GM19025 (cell line): ENCODE measurements around the gene UMAD1.

Experiments used
- ATAC-seq: cut with Tn5 transposase; IDR thresholded peaks from one replicate; pipeline ENCODE4 v1.9.1; 2021; ENCODE audit warnings: mild to moderate bottlenecking, low read depth, moderate library complexity; ENCODE audit not compliant: unreplicated experiment

UMAD1 gene

GRCh38 chr7:7687800-7688199 is 47.2 kb downstream of the UMAD1 start:
- ATAC-seq, result no peak

DNA sequence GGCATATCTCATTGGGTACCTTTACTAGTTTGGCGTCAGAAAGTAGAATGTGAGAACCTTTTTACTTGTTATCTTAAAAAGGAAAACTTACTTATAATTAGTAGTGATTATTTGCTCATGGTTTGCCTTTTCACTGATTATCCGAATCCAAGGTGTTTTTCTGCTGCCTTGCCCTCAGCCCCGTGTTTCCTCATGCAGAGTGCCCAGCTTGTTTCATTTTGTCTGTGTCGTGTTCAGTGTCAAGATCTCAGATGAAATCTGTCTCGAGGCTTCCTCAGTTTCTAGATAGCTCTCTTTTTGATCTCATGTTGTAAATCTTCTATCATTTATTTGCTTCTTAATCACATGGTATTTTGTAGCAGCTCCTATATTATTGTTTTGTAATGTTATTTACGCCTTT is 47.8 kb downstream of the UMAD1 start:
- no peak for ATAC-seq

GRCh38 chr7:7688956-7689355 is 48.4 kb downstream of the UMAD1 start:
- ATAC-seq, result no peak

- ATAC-seq, result no peak
These were observed 53.3 kb downstream of the UMAD1 start for GRCh38 chr7:7693881-7694280.

DNA sequence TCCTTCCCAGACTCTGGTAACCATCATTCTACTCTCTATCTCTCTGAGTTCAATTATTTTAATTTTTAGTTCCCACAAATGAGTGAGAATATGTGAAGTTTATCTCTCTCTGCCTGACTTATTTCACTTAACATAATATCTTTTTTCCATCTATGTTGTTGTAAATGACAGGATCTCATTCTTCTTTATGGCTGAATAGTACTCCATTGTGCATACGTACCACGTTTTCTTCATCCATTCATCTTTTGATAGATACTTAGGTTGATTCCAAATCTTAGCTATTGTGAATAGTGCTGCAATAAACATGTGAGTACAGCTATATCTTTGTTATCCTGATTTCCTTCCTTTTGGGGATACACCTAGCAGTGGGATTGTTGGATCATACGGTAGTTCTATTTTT is 54.0 kb downstream of the UMAD1 start:
- ATAC-seq, result no peak

DNA sequence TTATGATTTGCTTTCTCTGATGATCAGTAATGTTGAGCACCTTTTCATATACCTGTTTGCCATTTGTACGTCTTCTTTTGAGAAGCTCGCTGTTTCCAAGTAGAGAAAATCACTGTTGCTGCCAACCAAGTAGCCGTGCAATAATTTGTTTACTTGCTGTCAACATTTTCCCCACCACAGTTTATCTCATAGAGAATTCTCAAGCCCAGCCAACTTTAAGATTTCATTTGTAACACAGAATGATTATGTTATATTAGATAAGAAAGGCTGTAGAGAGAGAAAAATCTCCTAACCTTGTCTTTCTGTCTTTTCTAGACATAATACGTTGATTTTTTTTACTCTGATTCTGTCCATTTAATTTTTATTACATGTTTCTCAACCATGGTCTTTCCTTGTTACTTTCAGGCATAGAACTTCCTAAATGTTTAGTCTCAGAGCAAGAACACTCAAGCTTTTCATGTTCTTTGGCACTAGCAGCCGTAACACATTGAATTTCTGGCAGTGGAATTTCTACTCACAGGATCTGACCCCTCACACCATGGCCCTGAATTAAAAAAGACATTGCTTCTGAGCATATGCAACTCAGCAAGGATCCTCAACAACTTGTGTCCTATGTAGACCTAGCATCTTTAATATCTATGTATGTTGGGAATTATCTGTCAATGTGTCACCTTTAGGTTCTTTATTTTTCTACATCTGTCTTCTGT is 54.7 kb downstream of the UMAD1 start:
- no peak for ATAC-seq

DNA sequence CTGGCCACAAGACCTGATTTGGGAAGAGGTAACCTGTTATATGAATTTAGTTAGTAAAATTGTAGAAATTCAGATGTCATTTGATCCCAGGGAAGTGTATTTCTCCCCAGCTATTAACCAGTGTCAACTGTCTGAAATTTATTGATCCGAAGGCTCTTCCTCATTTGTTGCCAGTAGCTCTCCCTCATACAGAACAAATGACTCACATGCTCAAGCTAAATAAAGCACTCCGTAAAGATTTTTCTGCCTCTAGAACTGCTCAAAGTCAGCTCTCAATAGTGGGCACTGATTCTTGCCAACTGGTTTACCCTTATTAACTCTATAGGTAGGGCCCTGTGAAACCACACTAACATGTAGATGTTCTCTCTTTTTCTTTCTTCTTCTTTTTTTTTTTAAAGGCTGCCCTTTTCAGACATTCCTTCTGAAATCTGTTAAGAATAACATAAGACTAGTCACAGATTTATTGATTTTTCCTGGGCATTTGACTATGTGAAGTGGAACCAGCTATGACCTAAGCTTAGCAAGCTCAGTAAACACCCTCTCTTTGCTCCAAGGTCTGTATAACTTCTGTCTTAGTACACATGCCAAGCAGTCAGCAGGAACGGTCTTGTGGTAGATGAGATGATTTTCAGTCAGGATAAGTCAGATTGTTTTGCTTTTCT is 56.0 kb downstream of the UMAD1 start:
- no peak for ATAC-seq

DNA sequence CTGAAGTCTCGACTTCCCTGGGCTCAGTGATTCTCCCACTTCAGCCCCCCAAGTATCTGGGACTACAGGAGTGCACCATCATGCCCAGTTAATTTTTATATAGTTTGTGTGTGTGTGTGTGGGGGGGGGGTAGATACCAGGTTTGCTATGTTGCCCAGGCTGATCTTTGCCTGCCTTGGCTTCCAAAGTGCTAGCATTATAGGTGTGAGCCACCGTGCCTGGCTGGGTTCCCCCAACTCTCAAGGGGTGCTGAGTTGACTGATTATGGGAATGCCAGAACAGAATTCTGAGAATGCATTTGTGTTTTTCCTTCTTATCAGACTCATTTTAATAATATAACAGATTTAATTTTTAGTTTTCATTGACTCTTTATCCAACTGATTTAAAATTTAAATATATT is 58.4 kb downstream of the UMAD1 start:
- no peak for ATAC-seq

- no peak for ATAC-seq
These were observed 58.8 kb downstream of the UMAD1 start for GRCh38 chr7:7699380-7699779.

DNA sequence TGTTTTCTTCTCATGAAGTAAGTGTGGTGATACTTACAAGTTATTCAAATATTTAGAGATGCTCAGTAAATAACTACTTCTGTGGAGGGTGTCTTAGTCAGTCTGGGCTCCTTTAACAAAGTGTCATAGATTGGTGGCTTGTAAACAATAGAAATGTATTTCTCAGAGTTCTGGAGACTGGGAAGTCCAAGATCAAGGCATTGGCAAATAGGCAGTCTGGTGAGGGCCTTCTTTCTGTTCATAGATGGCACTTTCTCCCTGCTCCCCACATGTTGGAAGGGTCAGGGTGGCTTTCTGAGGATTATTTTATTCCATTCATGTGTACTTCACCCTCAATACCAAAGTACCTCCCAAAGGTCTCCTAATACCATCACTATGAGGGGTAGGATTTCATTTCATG is 59.4 kb downstream of the UMAD1 start:
- no peak for ATAC-seq

GRCh38 chr7:7701527-7701926 is 61.0 kb downstream of the UMAD1 start:
- ATAC-seq, result no peak

DNA sequence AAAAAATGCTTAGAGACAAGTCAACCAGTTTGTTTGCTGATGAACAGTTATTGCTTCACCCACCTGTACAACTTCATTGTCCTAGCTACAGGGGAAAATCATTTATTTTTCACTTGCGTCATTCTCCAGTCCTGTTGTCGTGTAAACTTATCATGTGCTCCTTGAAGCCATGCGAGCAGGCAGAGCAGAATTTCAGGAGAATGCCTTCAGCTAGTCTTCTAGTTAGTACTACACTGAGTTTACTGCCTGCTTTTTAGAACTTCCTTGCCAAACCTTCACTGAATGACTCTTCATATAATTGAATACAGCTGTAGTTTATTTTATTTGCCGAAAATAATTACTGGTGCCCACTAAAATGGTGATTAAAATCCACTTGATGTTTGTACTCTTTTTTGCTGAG is 62.3 kb downstream of the UMAD1 start:
- ATAC-seq, result no peak

GRCh38 chr7:7703427-7703826 is 62.9 kb downstream of the UMAD1 start:
- no peak for ATAC-seq

GRCh38 chr7:7704867-7705266 is 64.3 kb downstream of the UMAD1 start:
- no peak for ATAC-seq

GRCh38 chr7:7705318-7705717 is 64.8 kb downstream of the UMAD1 start:
- ATAC-seq, result no peak

DNA sequence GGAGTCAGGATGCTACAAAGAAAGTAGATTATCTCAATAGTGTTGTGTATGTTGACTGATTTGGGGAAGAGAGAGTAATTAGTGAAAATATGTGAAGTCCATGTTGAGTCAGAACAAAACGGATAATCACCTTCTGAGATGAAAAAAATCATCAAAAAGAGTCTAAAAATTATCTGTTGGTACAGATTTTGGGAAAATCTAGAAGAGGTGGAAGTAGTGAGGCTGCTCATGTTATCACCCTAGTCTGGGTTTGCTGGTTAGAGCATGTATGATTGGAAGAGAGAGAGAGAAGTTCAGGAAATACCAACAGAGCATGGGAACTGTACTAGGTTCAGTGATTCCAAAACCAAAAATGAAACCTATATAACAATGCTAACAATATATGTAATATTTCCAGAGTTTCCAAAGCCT is 65.6 kb downstream of the UMAD1 start:
- ATAC-seq, result no peak

DNA sequence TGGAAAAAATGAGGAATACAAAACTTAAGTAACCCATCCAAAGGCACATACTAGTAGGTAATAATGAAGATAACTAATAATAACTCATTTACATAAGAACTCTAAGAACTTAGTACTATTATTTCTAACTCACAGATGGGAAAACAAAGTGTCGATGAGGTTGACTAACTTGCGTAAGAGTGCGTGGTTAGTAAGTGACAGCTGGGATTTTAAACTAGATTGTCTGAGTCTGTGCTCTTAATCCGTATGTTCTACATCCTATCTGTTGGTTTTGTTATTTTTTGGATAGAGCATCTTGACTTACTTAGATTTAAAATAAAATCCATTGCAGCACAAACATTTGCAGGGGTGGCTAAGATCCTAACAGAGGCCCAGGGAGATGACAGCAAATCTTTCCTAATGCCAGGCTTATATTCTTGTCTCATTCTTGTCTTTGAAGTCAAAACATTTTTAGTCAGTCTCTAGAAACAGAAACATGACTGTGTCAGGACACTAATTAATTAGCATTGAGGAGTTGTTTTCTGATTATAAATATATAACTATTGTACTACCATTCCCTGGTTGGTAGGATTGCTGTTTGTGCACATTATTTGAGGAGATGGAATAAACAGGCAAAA is 66.1 kb downstream of the UMAD1 start:
- no peak for ATAC-seq

- ATAC-seq, result no peak
These were observed 66.7 kb downstream of the UMAD1 start for GRCh38 chr7:7707246-7707645.

DNA sequence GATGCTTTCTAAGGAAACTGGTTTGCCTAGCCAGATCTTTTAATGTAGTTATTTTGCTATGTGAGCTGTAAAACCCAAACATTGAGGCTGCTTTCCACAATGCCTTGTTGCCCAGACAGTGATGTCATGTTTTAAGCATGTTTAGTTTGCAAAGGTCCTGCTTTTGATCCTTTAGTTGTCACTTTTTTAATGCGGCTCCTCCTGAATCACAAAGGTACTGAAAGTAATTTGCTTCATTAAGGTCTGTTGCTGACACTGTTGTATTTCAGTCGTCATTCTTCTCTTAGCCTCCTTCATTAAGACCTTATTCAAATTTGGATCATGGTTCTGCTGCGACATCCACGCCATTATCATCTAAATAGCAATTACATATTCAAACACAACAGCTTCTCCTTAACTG is 67.3 kb downstream of the UMAD1 start:
- no peak for ATAC-seq

GRCh38 chr7:7709291-7709690 is 68.7 kb downstream of the UMAD1 start:
- ATAC-seq, result no peak

- no peak for ATAC-seq
These were observed 69.9 kb downstream of the UMAD1 start for GRCh38 chr7:7710469-7710868.

DNA sequence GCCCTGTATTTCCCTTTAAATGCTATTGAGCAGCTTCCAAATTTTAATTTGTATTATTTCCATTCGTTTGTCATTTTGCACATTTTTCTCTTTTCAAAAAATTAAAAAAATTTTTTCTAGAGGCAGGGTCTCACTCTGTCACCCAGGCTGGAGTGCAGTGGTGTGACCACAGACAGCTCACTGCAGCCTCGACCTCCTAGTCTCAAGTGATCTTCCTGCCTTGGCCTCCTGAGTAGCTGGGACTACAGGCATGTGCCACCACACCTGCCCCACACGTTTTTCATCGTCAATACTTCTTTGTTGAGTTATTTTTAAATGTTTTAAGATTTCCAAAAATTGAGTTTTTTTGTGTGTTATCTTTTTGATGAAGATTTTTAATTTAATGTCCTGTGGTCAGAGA is 73.2 kb downstream of the UMAD1 start:
- ATAC-seq, result no peak
